GM23338 (cell line): Measurements from ENCODE around the gene PSMB7.

ENCODE experiments used
- CREB1 ChIP-seq: fragments of 250-450 bp; sonication (Bioruptor Pico); IDR thresholded peaks from 2 replicates; pipeline ENCODE4 v1.5.0; 2020; ENCODE audit warnings: low read depth, mild to moderate bottlenecking, moderate library complexity
- CTCF ChIP-seq, 2 experiments: fragments of 200-600 bp in 1 of 2; sonication (generic) in 1 of 2; conservative IDR thresholded peaks; 2 replicates each; pipeline versions ENCODE4 v1.5.1 to v1.6.1; 2016 to 2017; ENCODE audit warnings: antibody characterized with exemption in 2 of 2, low read depth in 2 of 2, mild to moderate bottlenecking in 2 of 2, moderate library complexity in 1 of 2
- EZH2 ChIP-seq: fragments of 200-600 bp; sonication (generic); IDR thresholded peaks from one replicate; pipeline ENCODE4 v1.8.0; 2017; ENCODE audit warnings: antibody characterized with exemption, mild to moderate bottlenecking, low read depth; ENCODE audit not compliant: unreplicated experiment
- EZH2phosphoT487 ChIP-seq: fragments of 200-600 bp; sonication (generic); IDR thresholded peaks from one replicate; pipeline ENCODE4 v1.8.1; 2018; ENCODE audit warnings: antibody characterized with exemption; ENCODE audit not compliant: unreplicated experiment
- JUNB ChIP-seq: IDR thresholded peaks from one replicate; pipeline ENCODE4 v1.6.1; 2016; ENCODE audit warnings: antibody characterized with exemption; ENCODE audit not compliant: unreplicated experiment
- POLR2AphosphoS5 ChIP-seq: IDR thresholded peaks from 2 replicates; pipeline ENCODE4 v1.6.1; 2016; ENCODE audit warnings: antibody characterized with exemption, low read depth
- REST ChIP-seq: IDR thresholded peaks from one replicate; pipeline ENCODE4 v1.6.1; 2018; ENCODE audit warnings: antibody characterized with exemption; ENCODE audit not compliant: unreplicated experiment
- STAT1 ChIP-seq: IDR thresholded peaks from one replicate; pipeline ENCODE4 v1.6.1; 2016; ENCODE audit warnings: antibody characterized with exemption; ENCODE audit not compliant: unreplicated experiment
- ZNF114 ChIP-seq: fragments of 250-450 bp; sonication (Bioruptor Pico); IDR thresholded peaks from 2 replicates; pipeline ENCODE4 v1.5.0; 2020; ENCODE audit warnings: mild to moderate bottlenecking, moderate library complexity
- ZNF331 ChIP-seq: fragments of 250-450 bp; sonication (Bioruptor Pico); IDR thresholded peaks from 2 replicates; pipeline ENCODE4 v1.5.0; 2020; ENCODE audit warnings: low read depth, mild to moderate bottlenecking, moderate library complexity
- ZNF462 ChIP-seq: fragments of 250-450 bp; sonication (Bioruptor Pico); IDR thresholded peaks from 2 replicates; pipeline ENCODE4 v1.5.0; 2020; ENCODE audit warnings: mild to moderate bottlenecking, moderate library complexity

DNA sequence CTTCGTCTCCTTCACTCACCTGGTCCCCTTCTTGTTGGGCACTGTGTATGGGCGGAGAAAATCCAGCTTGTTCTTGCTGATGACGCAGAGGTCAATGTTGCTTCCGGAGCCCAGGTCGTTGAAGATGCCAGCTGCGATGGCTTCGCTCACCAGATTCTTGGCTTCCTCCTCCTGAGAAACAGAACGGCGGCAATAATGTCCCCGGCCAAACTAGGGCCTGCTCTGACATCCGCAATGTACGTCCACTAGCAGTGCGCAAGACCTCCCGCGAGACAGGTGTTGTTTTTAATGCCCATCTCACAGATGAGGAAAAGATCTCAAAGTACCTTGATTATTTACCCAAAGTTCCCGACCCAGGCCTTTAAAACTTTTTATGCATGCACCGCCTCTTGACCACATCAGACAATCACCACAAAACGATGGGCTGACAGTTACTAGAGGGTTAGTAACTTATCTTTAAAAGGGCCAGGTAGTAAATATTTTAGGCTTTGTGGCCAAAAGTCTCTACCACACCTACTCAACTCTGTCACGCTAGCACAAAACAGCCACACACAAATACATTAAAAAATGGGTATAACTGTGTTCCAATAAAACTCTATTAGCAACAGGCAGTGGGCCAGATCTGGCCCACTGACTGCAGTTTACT lies 58.4 kb downstream of the PSMB7 start:
- TF ChIP-seq CTCF (conservative IDR thresholded peaks at IDR 0.05; ENCODE audit: low read depth in 2 of 2) (no peak), EZH2phosphoT487 (no peak), POLR2AphosphoS5 (no peak), JUNB (no peak), REST (no peak), STAT1 (no peak), EZH2 (no peak), CREB1 (CRISPR knock-in tag) (no peak), ZNF331 (CRISPR knock-in tag) (no peak), ZNF114 (CRISPR knock-in tag) (no peak), ZNF462 (CRISPR knock-in tag) (no peak)
